ENCODE measurements around the gene ERMP1.
"Not testable (repeated sequence)": the region's sequence is repeated elsewhere in the genome, so short reads cannot be mapped to it uniquely, and the experiment has no call there.

ERMP1 gene

DNA sequence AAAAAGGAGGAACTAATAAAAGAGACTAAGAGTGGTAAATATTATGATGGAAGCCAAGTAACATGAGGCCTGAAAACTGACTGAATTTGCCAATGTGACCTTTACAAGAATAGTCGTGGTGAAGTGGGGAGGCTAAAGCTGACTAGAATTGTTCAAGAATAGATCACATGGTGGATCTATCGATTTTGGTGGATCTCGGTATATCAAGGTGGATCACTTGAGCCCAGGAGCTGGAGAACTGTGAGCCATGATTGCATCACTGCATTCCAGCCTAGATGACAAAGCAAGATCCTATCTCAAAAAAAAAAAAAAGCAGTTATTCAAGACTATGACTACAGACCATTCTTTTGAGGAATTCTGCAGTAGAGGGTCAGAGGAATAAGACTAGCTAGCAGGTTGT lies 15.1 kb downstream of the ERMP1 start:
- no peak for DNase-seq

DNA sequence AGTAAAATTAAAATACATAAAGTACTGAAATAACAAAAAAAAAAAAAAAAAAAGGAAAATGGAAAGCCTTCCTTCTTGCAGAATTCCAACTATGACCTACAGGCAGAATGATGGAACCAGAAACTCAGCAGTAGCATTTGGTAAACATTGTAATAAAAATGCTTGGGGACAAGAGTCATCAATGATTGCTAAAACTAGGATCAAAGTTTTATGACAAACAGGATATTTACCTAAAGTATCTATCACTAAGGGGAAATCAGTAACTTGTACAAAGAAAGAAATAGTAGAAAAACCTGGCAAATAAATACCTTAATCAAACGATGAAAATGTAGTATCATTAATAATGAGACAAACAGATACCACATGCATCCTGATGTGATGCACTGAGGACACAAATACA lies 17.5 kb downstream of the ERMP1 start:
- DNase-seq, result no peak

DNA sequence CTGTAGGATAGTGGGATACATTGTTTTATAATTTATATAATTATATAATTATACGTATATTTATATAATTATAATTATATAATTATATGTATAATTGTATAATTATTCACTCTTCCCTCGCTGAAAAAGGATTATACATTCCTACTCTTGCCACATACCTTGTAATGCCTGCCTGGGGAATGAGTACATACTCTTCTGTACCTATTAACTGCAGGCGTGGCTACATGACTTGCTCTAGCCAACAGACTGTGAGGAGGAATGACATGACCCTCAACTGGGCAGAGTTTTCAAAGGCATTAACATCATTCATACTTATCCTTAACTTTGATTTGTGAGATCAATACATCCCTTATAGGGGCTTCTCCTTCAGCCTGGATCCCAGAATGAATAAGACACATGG lies 19.1 kb downstream of the ERMP1 start:
- DNase-seq, result no peak

DNA sequence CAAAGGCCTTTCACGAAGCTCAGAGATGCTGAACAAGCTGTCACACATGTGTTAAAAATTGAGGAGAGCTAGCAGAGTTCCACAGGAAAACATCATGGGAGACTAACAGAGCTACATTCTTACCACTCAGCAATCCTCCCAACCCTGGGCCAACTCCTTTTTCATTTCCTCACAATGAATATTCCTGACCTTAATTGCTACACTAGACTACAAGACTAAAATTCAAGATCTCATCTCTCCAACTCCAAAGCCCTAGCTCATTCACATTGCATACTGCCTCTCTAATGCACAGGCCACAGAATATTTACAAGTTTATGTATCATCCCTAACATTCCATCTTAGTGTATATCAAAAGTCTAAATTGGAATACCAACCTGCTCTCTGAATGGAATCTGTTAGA lies 21.2 kb downstream of the ERMP1 start:
- no peak for DNase-seq

DNA sequence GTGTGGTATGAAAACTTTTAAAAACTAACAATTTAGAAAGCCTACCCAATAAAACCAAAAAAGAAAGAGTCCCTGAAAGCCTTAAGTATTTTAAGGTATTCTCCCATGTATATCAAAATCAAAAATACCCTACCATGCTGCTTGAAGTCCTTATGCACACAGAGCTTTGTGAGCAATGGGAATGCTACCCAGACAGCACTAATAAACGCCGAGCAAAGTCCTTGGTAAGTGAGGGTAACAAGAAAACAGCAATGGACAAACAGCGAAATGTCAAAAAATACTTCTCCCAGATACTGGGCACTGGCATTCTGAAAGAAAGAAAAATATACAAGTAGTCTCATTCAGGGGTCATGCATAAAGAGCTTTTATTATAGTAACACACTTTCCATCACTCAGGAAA lies 27.4 kb downstream of the ERMP1 start:
- no peak for DNase-seq

DNA sequence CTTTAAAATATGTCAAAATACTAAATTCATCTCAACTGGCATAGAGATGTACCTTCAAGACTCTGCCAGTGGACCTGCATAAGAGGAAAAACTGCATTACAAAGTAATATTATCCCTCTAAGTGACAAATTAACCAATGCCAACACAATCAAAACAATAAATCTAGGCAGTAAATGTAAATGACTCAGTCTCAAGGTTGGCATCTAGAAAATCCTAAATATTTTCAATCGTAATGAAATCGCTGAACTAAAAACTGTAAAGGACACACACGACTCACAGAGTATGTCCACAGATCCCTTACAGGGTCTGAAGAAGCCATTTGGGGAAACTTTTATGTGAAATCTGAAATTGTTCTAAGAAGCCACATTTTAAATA lies 31.2 kb downstream of the ERMP1 start:
- DNase-seq, result no peak

DNA sequence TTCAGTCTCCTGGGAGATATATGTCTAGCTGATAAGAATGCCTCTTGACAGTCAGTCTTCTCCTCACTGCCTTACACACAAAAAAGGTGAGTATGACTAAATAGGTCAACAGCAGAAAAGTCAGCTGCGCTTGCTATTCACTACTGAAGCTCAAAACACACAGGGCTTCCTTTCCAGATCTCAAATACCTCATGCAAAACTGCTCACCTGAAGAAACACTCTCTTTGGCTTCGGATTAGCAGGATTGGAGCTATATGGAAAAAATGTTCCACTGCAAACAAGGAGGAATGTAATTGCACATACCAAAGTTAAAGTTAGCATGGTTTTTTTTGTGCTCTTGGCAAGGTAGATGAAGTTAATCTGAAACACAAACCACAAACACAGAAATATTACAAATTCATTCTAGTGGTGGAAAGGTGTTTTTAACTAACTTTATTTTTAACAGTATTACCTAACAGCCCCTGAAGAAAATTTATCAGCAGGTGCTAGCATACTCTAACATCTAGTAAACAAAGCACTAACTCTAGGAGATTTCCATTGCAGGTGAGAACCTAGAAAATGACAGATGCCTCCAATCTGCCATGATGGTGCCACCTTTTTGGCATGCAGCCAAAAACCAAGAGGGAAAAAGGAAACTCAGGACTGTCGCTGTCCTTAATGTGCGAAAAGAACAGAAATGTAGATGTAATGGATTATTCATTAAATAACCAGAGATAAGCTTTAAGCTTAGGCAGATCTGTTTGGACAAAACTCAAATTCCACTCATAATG lies 31.8 kb downstream of the ERMP1 start:
- DNase-seq, result no peak

DNA sequence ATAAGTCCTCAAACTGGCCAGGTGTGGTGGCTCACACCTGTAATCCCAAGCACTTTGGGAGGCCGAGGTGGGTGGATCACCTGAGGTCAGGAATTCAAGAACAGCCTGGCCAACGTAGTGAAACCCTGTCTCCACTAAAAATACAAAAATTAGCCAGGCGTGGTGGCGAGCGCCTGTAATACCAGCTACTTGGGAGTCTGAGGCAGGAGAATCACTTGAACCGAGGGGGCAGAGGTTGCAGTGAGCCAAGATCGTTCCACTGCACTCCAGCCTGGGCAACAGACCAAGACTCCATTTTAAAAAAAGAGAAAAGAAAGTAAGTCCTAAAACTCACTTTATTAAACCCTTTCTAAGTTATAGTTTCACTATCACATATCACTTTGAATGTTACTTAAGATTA lies 32.5 kb downstream of the ERMP1 start:
- not testable (repeated sequence) for DNase-seq

DNA sequence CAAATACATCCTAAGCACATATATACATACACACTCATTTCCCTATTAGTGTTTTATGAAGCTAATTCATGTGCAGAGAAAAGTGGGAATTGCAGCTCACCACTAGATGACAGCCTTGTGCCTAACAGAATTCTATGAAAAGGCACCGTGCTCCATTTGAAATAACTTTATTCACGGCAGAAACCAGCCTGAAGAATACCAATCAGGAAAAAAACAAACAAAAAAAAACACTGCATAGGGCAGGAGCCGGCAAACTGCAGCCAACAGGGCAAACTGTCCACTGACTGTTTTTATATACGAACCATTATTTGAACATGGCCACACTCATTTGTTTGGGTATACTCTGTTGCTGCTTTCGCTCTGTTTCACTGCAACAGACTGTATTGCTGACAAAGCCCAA lies 33.6 kb downstream of the ERMP1 start:
- DNase-seq, result no peak

DNA sequence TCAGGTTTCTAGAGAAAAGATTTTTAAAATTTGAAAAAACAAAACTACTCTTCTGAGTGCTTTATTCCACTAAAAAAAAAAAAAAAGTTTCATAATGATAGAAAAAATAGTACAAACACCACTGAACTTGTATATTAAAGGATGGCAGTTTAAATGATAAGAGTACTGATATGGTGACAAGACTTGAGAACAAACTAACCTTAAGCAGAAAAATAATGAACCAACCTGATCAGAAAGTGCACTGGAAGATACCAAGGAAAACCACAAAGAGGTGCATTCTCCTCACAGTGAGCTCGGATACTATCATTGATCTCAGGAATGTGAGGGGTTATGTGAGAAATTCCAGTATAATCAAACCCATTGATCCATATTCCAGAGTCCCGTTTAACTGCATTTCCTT lies 34.3 kb downstream of the ERMP1 start:
- DNase-seq, result no peak

DNA sequence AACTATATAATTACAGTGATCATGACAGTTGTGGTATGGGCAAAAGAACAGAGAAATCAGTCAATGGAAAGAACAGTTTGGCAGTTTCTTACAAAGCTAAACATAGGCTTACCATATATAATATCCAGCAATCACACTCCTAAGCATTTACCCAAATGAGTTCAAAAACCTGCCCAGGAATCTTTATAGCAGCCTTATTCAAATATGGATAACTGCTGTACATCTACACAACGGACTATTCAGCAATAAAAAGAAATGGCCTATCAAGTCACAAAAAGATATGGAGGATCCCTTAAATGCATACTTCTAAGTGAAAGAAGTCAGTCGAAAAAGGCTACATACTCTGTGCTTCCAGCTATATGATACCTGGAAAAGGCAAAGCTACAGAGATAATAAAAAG lies 36.6 kb downstream of the ERMP1 start:
- DNase-seq, result no peak

DNA sequence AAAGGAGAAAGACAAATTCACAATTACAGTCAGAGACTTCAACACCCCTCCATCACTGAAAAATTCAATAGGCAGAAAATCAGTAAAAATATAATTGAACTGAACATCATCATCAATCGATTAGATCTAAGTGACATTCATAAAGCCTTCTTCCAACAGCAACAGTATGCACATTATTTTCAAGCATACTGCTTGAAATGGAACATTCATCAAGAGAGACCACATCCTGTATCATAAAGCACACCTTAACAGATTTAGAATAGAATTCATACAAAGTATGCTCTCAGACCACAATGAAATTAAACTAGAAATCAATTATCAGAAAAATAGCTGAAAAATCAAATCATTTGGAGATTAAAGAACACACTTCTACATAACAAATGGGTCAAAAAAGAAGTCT lies 39.1 kb downstream of the ERMP1 start:
- DNase-seq, result no peak

DNA sequence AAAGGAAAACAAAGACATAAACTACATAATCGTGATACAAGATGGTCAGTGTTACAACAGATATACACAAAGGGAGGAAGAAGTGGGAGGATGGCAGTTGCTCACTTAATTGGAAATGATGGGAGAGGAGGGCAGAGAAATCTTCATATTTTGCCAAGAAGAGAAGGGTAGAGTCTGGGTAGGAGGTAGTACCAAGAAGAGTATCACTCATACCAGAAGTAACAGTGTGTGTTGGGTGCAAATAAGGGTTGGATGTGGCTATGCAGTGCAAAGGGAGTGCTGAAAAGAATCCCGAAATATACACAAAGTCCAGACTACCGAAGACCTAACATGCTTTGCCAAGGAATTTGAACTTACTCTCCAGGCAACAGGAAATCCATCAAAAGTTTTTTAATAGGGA lies 41.0 kb downstream of the ERMP1 start:
- no peak for DNase-seq

DNA sequence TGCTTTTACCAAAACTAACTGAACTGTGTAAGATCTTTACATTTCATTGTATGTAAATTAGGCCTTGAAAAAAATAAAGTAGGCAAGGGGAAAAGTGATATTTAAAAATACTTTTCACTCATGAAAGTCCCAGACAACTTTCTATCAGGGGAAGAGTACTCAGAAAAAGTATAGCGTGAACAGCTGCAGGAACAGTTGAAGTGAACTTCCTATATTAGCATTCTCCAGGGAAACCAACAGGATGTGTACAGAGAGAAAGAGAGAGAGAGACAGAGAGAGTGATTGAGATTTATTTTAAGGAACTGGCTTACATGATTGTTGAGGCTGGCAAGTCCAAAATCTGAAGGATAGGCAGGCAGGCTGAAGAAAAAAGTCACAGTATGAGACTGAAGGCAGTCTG lies 42.0 kb downstream of the ERMP1 start:
- DNase-seq, result no peak

DNA sequence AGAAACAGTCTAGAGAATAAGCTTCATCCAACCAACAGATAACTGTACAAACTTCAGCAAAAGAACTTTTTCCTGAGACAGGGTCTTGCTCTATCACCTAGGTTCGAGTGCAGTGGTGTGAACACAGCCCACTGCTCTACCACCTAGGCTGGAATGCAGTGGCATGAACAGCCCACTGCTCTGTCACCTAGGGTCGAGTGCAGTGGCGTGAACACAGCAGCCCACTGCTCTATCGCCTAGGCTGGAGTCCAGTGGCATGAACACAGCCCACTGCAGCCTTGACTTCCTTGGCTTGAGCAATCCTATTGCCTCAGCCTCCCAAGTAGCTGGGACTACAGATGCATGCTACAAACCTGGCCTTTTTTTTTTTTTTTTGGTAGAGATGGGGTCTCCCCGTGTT lies 43.4 kb downstream of the ERMP1 start:
- no peak for DNase-seq

DNA sequence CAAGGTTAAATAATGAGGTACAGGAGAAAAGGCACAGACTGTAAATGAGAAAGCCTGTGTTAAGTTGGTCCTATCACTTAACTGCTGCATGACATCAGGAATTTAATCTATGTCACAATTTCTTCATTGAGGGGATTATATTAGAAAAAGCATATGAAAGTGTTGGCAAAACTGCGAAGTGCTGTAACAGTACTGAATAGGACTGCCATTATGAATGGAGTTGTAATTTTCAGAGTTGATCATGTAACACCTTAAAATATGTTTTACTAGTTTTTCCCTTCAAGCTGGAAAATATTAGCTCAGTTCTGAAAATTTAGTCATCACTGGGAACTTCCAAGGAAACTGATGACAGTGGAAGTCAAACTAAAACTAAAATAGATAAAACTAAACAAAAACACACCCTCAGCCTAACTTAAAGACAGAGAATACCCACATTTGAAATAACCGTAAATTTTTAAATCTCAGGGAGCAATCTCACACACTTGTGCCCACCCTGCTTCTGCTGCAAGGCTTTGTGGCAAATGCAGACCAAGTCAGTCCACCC lies 45.1 kb downstream of the ERMP1 start:
- no peak for DNase-seq

DNA sequence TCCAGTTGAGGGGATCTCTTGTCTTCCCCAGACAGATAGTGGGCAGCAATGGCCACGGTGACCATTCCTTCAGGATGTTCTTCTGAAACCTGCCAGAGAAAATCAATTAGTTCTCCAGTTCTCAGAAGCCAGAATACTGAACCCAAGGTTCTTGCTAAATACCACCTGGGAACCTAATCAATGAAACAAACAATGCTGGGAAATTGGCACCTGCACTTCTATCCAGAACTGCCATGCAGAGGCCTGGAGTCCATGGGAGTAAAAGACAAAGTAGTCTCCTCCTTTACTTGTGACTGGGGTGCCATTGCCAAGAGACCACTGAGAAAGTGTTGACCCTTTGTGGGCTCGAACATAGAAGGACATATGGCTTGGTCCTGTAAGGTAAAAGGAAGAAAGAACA lies 45.7 kb downstream of the ERMP1 start:
- no peak for DNase-seq

DNA sequence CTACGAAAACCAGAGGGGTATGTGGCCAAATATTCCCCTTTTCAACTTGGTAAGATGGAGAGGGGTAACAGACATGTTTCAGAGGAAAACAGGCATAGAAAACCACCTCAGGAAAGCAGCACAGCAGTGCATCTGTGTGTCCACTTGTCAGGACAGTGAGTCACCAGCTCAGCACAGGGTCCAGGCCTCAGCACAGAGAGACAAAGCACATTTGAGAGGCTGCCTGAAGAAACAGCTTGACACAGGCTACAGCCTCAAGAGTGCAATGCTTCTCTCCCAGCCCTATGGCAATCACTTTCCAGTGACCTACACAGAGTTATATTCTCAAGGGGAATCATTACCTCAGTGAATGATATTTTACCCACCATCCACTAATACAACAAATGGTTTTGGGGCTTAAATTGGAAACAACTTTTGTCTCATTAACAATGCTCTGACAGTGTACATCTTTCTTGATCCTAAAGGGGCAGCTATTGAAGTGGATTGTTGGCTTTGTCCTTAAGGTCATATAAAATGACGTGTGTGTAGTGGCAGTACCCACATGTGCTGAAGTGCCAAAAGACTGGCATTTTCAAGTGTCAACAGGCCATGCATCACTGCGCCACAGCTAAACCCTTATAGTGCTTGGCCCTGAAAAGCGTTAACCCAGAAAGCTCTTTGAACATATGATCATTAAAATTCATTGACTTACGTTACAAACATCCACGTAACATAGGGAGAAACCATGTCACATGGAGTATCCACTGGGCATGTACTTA lies 46.4 kb downstream of the ERMP1 start:
- no peak for DNase-seq

DNA sequence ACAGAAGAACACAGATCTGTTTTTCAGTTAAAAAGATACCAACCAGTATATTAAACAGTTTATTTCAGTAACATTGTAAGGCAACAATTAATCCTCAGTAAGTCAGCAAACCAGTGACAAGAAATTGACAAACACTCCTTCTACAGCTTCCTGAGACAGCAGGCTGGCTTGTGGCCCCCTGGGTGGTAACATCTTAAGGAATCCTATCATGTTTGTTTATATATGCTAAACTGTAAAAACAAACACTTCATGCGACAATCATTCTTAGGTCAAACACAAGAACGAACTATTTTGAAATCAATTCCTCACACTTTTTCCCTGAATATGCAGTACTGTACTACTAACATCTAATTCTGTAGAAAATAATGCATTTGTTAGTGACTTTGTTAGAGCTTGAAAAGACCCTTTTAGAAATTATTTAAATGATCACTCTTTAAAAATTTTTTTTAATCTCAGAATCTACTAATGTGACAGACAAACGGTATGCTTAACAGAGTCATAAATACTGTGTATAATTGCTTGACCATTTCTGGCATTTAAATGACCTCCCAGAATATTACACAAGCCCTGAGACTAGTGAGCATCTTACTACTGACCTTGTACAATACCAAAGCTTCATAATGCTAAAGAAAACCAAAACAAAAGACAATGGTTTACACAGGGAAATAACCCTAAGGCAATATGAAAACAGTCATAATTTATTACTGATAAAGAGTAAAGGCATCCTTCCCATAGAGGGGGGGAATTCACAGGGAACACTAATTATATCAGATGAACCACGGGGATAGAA lies 48.2 kb downstream of the ERMP1 start:
- no peak for DNase-seq

DNA sequence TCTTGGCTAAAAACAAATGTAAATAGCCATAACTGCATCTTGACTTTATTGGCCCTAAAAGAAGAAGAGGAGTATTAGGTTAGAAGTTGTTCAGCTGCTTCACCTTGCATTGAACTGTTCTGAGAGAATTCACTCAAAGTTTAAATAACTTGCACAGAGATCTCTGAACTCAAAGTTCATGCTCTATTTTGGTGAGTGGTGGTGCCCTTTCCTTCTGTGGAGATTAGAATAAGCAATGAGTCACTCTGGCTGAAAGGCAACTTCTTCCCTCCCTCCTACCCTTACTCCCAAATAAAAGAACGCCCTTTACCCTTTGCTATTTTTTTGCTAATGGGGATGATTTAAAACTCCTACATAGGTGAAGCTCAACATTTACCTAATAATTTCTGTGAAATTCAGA lies 48.9 kb downstream of the ERMP1 start:
- DNase-seq, result no peak

DNA sequence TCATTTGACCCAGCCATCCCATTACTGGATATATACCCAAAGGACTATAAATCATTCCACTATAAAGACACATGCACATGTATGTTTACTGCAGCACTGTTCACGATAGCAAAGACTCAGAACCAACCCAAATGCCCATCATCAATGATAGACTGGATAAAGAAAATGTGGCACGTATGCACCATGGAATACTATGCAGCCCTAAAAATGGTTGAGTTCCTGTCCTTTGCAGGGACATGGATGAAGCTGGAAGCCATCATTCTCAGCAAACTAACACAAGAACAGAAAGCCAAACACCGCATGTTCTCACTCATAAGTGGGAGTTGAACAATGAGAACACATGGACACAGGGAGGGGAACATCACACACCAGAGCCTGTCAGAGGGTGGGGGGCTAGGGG lies 49.5 kb downstream of the ERMP1 start:
- not testable (repeated sequence) for DNase-seq

DNA sequence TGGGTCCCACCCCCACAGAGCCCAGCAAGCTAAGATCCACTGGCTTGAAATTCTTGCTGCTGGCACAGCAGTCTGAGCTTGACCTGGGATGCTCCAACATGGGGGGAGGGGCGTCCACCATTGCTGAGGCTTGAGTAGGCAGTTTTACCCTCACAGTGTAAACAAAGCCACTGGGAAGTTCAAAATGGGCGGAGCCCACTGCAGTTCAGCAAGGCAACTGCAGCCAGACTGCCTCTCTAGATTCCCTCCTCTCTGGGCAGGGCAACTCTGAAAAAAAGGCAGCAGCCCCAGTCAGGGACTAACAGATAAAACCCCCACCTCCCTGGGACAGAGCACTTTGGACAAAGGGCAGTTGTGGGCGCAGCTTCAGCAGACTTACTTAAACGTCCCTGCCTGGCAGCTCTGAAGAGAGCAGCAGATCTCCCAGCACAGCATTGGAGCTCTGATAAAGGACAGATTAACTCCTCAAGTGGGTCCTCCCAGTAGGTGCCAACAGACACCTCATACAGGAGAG lies 53.2 kb downstream of the ERMP1 start:
- DNase-seq, result not testable (repeated sequence)

DNA sequence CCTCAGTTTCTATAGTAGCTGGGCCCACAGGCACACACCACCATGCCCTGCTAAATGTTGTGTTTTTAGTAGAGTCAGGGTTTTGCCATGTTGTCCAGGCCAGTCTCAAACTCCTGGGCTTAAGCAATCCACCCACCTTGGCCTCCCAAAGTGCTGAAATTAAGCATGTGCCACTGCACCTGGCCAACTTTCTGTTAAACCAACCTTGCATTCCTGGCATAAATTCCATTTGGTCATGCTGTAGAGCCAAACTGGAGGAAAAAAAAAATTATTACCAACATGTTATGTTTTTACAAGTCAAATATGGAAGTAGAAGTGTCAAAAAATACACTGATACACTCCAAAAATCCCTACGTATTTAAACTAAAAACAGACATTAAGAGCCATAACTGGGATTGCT lies 54.1 kb downstream of the ERMP1 start:
- no peak for DNase-seq
